SU-DHL-6 (cell line): ENCODE results near the gene RANBP17.

Experiments
- EZH2phosphoT487 ChIP-seq: fragments of 200-600 bp; sonication (generic), shearing (Covaris generic); conservative IDR thresholded peaks from 2 replicates; pipeline ENCODE4 v1.6.1; 2018; ENCODE audit warnings: mild to moderate bottlenecking, antibody characterized with exemption, low read length, moderate library complexity, mixed read lengths
- TF ChIP-seq, protein P1 (sequence below): fragments of 200-600 bp; sonication (generic); IDR thresholded peaks from one replicate; pipeline ENCODE4 v1.5.1; 2017; ENCODE audit warnings: antibody characterized with exemption, mild to moderate bottlenecking, low read length, moderate library complexity; ENCODE audit not compliant: insufficient read depth, poor library complexity, severe bottlenecking

DNA sequence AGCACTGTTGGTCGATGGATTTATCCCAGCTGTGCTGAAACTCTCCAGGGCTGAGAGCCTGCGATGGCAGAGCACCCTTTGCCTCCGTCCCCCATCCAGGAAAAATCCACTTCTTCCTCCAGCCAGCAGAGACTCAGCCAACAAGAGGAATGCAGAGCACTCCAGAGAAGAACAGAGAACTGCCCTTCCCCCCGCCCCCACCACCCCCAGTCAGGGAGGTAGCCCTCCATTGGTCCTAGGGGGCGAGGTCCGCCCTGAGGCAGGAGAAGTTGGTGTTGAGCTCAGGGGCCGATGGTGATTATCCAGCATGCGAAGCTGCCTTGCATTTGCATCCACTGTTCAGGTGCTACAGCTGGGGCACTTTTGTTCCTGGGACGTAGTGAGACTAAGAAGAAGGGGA lies 456.2 kb downstream of the RANBP17 start:
- TF ChIP-seq, protein P1, sequence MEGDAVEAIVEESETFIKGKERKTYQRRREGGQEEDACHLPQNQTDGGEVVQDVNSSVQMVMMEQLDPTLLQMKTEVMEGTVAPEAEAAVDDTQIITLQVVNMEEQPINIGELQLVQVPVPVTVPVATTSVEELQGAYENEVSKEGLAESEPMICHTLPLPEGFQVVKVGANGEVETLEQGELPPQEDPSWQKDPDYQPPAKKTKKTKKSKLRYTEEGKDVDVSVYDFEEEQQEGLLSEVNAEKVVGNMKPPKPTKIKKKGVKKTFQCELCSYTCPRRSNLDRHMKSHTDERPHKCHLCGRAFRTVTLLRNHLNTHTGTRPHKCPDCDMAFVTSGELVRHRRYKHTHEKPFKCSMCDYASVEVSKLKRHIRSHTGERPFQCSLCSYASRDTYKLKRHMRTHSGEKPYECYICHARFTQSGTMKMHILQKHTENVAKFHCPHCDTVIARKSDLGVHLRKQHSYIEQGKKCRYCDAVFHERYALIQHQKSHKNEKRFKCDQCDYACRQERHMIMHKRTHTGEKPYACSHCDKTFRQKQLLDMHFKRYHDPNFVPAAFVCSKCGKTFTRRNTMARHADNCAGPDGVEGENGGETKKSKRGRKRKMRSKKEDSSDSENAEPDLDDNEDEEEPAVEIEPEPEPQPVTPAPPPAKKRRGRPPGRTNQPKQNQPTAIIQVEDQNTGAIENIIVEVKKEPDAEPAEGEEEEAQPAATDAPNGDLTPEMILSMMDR, result no peak
- no peak for TF ChIP-seq EZH2phosphoT487
